GM03348 (cell line): ENCODE data around the gene DENND2A.
A peak's percentile ranks its signal among the peaks of the same experiment; 100 is the strongest.
"Not testable (repeated sequence)": the region's sequence is repeated elsewhere in the genome, so short reads cannot be mapped to it uniquely, and the experiment has no call there.

Experiments used
- DNase-seq: peaks from one replicate; pipeline ENCODE4 v3.0.0; 2012; ENCODE audit warnings: low spot score

DENND2A gene

GRCh38 chr7:140673063-140673773 is 32.6 kb upstream of the DENND2A start:
- peak; percentile 67 for DNase-seq

GRCh38 chr7:140672382-140673062 is 31.9 kb upstream of the DENND2A start, which contains the start of gene ADCK2:
Gene ADCK2 (plus strand): TSS chr7:140672945. CDS start chr7:140673331, 386 bp downstream.
- DNase-seq, result peak; percentile 96

- DNase-seq, result no peak
These were observed 31.4 kb upstream of the DENND2A start for GRCh38 chr7:140671966-140672365.

DNA sequence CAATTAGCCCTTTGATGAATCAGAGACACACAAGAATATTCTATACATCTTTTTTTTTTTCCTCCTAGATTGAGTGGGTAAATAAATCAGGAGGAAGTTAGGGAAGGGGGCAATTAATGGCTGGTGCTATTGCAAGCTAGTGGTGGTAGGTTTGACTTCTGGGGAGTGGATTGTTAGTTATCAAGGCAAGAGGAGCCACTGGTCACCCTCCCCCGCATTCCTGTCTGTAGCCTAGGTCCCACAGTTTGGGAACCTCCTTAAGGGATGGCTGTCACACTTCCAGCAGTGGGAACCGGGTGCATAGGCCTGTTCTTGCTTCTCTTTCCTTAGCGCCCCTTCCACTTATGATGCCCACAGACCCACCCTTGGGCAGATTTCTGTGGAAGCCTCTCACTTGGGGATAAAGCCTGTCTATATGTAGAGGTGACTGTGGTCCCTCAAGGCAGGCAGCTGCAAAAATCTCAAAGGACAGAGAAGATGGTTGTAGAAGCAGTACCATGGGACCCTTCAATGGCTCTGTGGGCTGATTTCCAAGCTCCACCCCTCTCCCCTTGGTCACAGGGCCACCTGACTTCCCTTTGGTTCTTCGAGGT is 29.8 kb upstream of the DENND2A start:
- no peak for DNase-seq

GRCh38 chr7:140669862-140670261 is 29.2 kb upstream of the DENND2A start:
- not testable (repeated sequence) for DNase-seq

GRCh38 chr7:140669352-140669751 is 28.7 kb upstream of the DENND2A start:
- DNase-seq, result no peak

DNA sequence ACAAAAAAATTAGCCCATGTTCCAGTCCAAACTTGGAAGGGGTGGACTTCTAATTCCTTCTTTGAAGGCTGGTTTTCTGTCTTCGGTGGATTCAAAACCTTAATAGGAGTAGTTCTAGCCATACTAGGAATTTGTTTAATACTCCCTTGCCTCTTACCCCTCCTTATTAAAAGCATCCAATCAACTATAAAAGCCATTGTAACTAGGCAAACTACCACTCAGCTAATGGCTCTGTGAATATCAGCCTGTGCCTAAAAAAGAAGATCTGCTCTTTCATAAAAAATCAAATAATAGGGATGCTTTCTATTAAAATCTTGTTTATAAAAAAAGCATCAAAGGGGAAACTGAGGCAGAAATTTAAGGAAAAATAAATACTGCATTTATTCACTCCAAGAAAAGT is 28.0 kb upstream of the DENND2A start:
- DNase-seq, result no peak

- DNase-seq, result no peak
These were observed 26.9 kb upstream of the DENND2A start for GRCh38 chr7:140667476-140667875.

DNA sequence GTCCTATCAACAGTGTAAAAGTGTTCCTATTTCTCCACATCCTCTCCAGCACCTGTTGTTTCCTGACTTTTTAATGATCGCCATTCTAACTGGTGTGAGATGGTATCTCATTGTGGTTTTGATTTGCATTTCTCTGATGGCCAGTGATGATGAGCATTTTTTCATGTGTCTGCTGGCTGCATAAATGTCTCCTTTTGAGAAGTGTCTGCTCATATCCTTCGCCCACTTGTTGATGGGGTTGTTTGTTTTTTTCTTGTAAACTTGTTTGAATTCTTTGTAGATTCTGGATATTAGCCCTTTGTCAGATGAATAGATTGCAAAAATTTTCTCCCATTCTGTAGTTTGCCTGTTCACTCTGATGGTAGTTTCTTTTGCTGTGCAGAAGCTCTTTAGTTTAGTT is 22.3 kb upstream of the DENND2A start:
- DNase-seq, result not testable (repeated sequence)

GRCh38 chr7:140661124-140661523 is 20.5 kb upstream of the DENND2A start:
- DNase-seq, result no peak

- no peak for DNase-seq
These were observed 19.2 kb upstream of the DENND2A start for GRCh38 chr7:140659856-140660255.

DNA sequence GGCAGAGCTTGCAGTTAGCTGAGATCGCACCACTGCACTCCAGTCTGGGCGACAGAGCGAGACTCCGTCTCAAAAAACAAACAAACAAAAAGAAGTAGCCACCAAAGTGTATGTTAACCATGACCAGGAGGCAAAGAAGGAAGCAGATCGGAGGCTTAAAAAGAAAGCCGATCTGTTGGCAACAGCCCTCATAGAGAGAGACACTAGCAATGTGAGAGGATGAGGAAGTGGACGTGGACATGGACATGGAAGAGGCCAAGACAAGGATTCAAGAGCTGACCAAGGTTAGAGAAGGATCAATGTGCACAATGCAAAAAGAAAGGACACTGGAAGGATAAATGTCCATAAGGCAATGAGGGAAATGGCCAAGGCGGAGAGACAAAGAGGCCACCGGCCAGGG is 17.3 kb upstream of the DENND2A start:
- DNase-seq, result no peak

DNA sequence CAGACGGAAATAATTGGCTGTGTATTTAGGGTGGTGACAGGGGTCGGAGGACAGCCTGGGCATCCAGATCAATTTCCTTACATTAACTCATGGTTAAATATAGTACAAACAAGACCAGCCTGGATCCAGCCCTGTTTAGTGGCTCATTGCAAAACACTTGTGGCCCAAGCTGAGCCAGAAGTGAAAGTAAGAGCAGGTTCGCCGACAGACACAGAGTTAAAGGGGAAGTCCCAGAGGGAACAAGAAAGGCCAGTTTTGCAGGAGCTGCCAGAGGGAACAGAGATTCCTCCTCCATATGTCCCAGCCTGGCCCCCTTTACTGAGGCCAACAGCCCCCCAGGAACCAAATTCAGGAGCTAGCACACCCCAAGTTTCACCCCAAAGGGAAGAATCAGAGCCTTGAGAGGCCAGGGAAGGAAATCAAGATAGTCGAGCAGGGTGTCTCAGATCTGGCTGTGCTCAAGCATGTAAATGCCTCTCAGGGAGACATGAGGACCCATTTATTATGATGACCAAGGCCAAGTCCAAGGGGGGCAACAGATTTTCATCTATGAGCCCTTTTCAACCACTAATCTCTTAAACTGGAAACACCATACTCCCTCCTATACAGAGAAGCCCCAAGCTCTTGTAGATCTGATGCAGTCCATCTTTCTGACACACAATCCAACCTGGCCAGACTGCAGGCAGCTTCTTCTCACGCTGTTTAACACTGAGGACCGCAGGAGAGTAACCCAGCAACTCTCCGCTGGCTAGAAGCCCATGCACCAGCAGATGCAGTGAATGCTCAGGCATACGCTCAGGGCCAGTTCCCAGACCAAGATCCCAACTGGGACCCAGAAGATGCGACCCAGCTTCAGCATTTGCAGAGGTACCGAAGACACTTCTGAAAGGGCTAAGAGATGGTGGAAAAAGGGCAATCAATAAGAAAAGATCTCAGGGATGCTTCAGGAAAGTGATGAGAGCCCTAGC is 16.2 kb upstream of the DENND2A start:
- peak; percentile 49 for DNase-seq

GRCh38 chr7:140655511-140656408 is 15.1 kb upstream of the DENND2A start:
- DNase-seq, result no peak

GRCh38 chr7:140654661-140655060 is 14.0 kb upstream of the DENND2A start:
- DNase-seq, result no peak

DNA sequence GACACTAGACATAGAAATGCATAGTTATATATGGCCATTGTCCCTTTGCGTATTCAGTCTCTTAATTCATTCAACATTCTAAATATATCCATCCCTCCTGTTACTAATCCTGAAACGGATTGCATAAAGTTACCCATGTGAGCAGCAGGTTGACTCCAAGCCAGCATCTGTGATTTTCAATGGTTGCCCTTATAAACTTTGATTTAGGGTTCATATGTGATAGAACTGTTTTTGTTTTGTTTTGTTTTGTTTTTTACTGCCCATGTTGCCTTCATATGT is 13.4 kb upstream of the DENND2A start:
- no peak for DNase-seq

DNA sequence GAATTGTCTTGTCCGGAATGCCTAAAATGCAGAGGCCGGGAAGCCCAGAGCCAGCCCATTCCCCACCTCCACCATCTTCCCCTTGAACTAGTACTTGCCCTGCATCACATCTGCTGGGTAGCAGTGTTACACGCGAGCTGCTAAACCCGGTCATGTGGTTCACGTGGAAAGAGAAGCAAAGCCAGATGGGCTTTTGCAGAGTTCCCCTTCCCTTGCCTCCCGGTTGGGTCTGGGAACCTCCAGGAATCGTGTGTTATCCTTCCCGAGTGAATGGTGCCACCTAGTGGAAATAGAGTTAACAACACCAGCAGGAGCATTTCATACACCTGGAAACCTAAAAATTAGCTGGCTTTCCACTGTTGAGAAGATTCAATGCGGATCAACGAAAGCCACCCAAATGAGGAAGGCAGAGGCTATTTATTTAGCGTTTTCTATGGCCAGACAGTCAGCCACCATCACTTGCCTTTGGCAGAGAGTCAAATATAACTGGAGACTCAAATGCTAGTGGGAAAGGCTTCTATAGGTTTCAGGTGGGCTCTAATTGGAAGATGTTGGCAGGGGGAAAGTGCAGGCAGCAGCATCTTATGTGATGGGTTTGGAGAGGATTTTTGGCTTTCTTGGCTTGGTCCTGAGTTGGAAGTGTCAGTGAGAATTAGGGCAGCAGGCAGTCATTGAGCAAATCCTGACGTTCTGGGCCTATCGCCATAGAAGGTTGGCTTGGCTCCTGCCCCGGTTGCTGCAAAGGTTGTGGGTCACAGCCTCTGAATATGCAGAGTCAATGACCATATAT is 12.9 kb upstream of the DENND2A start:
- DNase-seq, result peak; percentile 88

DNA sequence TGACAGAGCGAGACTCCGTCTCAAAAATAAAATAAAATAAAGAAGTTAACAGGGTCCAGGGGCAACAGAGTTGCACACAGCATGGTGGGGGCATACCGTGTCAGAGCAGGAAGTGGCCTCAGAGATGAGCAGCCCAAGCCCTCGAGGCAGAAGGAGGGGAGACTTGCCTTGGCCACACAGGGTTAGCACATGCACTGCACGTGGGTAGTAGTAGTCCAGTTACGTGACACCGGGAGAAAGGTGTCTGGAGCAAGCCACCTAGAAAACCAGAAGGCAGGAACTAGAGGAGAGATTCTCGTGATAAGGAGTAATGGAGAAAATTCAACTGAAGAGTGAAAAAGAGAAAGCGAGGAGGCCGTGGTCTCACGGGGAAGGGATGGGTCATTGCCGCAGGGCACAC is 9.8 kb upstream of the DENND2A start:
- no peak for DNase-seq

GRCh38 chr7:140649556-140650205 is 9.1 kb upstream of the DENND2A start:
- no peak for DNase-seq
